Measurements from ENCODE around the gene CHAF1B.

Gene CHAF1B

DNA sequence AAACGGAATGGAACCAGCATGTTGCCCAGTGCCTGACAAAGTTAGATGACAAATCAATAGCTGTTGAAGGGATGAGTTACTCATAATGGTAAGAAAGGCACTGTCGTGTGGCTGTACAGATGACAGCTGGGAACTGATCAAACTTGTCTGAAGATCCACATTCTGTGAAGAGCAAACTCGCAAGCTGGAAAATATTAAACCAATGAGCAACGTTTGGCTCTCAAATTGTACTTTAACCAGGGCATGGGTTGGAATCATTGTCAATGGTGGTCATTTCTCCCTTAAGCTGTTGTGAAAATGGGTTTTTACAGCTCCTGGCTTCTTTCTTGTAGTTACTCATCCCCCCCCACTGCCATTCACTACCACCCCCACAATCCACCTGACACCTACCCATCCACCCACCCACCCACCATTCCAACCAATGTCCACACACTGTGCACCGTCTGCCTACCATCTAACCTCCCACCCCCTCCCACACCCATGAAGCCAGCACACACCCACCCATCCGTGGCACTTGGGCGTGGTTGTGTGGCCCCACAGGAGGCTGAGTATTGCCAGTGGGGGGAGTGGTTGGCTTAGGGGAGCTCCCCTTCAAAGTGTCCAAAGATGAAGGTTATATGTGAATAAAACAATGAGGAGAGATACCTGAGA is 48.0 kb downstream of the CHAF1B start:
- no peak for DNase-seq (ENCODE audit: low read depth)
- no peak for TF ChIP-seq CTCF (conservative IDR thresholded peaks at IDR 0.05; ENCODE audit: low read depth, low read length)

GRCh38 chr21:36434144-36434543 is 49.0 kb downstream of the CHAF1B start:
- no peak for DNase-seq (ENCODE audit: low read depth)
- no peak overlapping the region for H3K4me3 ChIP-seq (ENCODE audit: low read length)
- TF ChIP-seq CTCF (conservative IDR thresholded peaks at IDR 0.05; ENCODE audit: low read depth, low read length), result no peak

More for the DNA sequence above, 48.0 kb downstream of the CHAF1B start:
- H3K4me3 ChIP-seq (ENCODE audit: low read length), result no peak overlapping the region

DNA sequence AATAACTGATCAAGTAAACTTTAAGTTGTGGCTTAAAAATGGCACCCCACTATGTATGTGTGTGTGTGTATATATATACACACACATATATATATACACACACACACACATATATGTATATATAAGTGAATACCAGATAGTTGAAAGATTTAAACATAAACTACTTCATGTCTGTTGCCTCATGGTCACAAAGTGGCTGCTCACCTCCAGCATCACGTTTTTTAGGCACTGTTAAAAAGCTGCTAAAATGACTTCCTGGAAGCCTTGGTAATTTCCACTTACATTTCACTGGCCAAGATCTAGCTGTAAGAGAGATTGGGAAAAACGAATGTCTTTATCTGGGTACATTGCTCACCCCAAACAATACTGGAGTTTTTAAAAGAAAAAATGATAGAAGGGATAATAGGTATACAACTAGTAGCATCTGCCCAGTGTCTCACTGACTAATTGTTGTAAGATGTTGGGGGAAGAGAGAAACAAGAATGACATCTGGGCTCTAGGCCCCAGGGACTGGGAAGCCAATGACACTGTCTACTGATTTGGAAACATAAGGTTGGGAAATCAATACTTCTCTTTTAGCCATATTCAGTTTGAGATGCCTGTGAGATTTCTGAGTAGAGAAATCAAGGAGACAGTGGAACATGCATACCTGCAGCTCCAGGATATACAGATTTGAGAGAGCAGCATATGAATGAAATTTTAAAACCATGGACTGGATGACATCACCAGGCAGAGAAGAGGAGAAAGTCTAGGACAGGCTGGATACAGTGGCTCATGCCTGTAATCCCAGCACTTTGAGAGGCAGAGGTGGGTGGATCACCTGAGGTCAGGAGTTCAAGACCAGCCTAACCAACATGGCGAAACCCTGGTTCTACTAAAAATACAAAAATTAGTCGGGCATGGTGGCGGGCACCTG is 51.9 kb downstream of the CHAF1B start:
- TF ChIP-seq CTCF (conservative IDR thresholded peaks at IDR 0.05; ENCODE audit: low read depth, low read length), result no peak
- no peak overlapping the region for H3K4me3 ChIP-seq (ENCODE audit: low read length)
- no peak for DNase-seq (ENCODE audit: low read depth)

- no peak overlapping the region for H3K4me3 ChIP-seq (ENCODE audit: low read length)
- DNase-seq (ENCODE audit: low read depth), result no peak
These were observed 52.5 kb downstream of the CHAF1B start for GRCh38 chr21:36437745-36438128.

GRCh38 chr21:36441715-36442114 is 56.5 kb downstream of the CHAF1B start:
- H3K4me3 ChIP-seq (ENCODE audit: low read length), result no peak overlapping the region
- no peak for DNase-seq (ENCODE audit: low read depth)
- no peak for TF ChIP-seq CTCF (conservative IDR thresholded peaks at IDR 0.05; ENCODE audit: low read depth, low read length)

More at GRCh38 chr21:36437745-36438128, 52.5 kb downstream of the CHAF1B start:
- TF ChIP-seq CTCF (conservative IDR thresholded peaks at IDR 0.05; ENCODE audit: low read depth, low read length), result no peak

DNA sequence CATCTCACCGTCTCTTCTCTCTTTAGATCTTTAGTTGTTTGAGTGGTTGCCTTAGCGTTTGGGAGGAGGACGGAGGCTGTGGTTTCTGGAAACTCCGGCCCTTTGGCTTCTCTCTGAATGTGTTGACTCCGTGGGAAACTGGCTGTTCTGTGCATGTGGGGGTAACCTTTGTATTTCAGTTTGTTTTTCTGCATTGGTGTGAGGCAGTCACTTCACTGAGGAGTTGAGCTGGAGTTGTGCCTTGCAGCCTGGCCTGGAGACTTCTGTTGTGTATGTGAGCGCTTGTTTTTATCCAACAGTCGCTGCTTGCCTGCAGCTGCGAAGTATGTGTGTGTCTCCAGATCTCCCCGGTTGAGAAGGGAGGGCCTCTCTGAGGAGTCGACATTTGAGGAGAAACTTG is 61.1 kb downstream of the CHAF1B start:
- no peak for DNase-seq (ENCODE audit: low read depth)
- H3K4me3 ChIP-seq (ENCODE audit: low read length), result no peak overlapping the region
- TF ChIP-seq CTCF (conservative IDR thresholded peaks at IDR 0.05; ENCODE audit: low read depth, low read length), result no peak
